ENCODE data around the gene SQOR. TPM values are rescaled to one million over a fixed set of nuclear protein-coding genes. Genes with fewer than 3 reads are reported as not detected.

The SQOR gene
- total RNA-seq, 1 donor, result 122 TPM

DNA sequence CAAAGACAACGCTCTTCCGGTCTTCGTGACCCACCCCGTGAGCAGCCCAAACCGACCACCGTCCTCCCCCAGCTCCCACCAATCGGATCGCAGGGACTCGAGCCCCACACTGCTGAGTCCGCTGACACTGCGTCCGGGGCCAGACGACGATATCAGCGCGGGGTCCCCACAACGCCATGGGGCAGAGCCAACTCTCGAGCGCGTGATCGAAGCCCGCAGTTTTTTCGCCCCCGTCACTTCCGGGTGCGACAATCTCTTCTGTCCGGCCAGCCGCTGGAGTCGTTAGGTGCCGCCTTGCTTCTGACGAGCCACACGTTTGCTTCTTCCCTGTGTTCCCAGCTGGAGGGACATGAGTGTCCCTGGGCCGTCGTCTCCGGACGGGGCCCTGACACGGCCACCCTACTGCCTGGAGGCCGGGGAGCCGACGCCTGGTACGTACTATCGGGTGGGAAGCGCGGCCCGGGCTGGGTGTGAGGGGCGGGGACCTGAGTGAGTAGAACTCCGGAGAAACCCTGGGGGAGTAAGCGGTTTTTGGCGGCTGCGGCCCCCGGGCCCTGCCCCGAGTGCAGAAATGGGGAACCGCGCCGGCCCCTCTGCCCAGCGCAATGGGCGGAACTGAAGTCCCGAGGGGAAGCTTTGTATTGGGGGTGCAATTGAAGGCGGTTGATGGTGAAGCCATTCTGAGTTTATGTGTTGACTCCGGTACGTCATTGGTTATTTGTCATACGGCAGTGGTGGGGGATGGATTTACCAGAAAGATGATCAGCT lies 47.5 kb upstream of the SQOR start, which contains the start of gene BLOC1S6:
TSS of gene BLOC1S6 (plus strand) at position 285 of the 768 bp plus-strand sequence. CDS start at position 350, 65 bp downstream.
- TF ChIP-seq, protein P1, sequence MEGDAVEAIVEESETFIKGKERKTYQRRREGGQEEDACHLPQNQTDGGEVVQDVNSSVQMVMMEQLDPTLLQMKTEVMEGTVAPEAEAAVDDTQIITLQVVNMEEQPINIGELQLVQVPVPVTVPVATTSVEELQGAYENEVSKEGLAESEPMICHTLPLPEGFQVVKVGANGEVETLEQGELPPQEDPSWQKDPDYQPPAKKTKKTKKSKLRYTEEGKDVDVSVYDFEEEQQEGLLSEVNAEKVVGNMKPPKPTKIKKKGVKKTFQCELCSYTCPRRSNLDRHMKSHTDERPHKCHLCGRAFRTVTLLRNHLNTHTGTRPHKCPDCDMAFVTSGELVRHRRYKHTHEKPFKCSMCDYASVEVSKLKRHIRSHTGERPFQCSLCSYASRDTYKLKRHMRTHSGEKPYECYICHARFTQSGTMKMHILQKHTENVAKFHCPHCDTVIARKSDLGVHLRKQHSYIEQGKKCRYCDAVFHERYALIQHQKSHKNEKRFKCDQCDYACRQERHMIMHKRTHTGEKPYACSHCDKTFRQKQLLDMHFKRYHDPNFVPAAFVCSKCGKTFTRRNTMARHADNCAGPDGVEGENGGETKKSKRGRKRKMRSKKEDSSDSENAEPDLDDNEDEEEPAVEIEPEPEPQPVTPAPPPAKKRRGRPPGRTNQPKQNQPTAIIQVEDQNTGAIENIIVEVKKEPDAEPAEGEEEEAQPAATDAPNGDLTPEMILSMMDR (IDR thresholded peaks at IDR 0.05; ENCODE audit: extremely low read depth, low read depth, low read length), result no peak

DNA sequence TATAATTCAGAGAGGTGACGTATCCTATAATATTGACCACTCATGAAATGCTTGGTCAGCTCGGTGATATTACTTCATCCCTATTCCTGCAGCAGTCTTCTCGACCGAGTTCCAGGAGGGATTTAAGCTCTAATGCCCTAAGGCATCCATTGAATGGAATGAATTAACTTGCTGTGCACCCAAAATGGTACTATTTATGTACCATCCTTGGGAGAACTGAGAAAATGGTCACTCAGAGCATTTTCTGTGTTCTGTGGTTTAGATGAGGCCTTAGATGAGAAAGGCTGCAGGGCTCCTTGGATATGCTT lies 47.0 kb upstream of the SQOR start:
- H3K9me3 ChIP-seq (ENCODE audit: low read depth, low read length), result no peaks in the 10 kb centered on the region
- H2AFZ ChIP-seq (ENCODE audit: low read length), result peak overlapping the region; percentile 91
- no peak for DNase-seq (ENCODE audit: insufficient read length, low spot score, missing footprints)
- peaks cover 28% of the 10 kb centered on the region for H3K4me1 ChIP-seq (ENCODE audit: insufficient read depth, low read length)
- TF ChIP-seq, protein P1 (IDR thresholded peaks at IDR 0.05; ENCODE audit: extremely low read depth, low read depth, low read length), result no peak
- H4K20me1 ChIP-seq (ENCODE audit: insufficient read depth, low read length), result peaks cover 8% of the 10 kb centered on the region
- H3K27me3 ChIP-seq (ENCODE audit: insufficient read depth, low read length), result no peaks in the 10 kb centered on the region
- peak overlapping the region; percentile 96 for H3K4me2 ChIP-seq (ENCODE audit: insufficient read depth, low read length)
- H3K36me3 ChIP-seq (ENCODE audit: insufficient read depth, low read length), result peaks cover 6% of the 10 kb centered on the region
- peak overlapping the region; percentile 98 for H3K27ac ChIP-seq (ENCODE audit: low read depth, low read length)
- H3K4me3 ChIP-seq (ENCODE audit: insufficient read depth, low read length), result peak overlapping the region; percentile 97
- H3K79me2 ChIP-seq (ENCODE audit: insufficient read depth, low read length), result peaks cover 52% of the 10 kb centered on the region

More for the DNA sequence above, 47.5 kb upstream of the SQOR start, which contains the start of gene BLOC1S6:
- no peaks in the 10 kb centered on the region for H3K27me3 ChIP-seq (ENCODE audit: insufficient read depth, low read length)
- peak within 1 kb of the TSS; percentile 98 for H3K27ac ChIP-seq (ENCODE audit: low read depth, low read length)
- H3K4me1 ChIP-seq (ENCODE audit: insufficient read depth, low read length), result peaks cover 28% of the 10 kb centered on the region
- H3K4me2 ChIP-seq (ENCODE audit: insufficient read depth, low read length), result peak within 1 kb of the TSS; percentile 96
- no peaks in the 10 kb centered on the region for H3K9me3 ChIP-seq (ENCODE audit: low read depth, low read length)
- peaks cover under 1% of the 10 kb centered on the region for H3K36me3 ChIP-seq (ENCODE audit: insufficient read depth, low read length)
- peak; percentile 90 for DNase-seq (ENCODE audit: insufficient read length, low spot score, missing footprints)
- H3K4me3 ChIP-seq (ENCODE audit: insufficient read depth, low read length), result peak within 1 kb of the TSS; percentile 97
- H2AFZ ChIP-seq (ENCODE audit: low read length), result peak within 1 kb of the TSS; percentile 91
- H4K20me1 ChIP-seq (ENCODE audit: insufficient read depth, low read length), result peaks cover 8% of the 10 kb centered on the region
- peaks cover 46% of the 10 kb centered on the region for H3K79me2 ChIP-seq (ENCODE audit: insufficient read depth, low read length)

DNA sequence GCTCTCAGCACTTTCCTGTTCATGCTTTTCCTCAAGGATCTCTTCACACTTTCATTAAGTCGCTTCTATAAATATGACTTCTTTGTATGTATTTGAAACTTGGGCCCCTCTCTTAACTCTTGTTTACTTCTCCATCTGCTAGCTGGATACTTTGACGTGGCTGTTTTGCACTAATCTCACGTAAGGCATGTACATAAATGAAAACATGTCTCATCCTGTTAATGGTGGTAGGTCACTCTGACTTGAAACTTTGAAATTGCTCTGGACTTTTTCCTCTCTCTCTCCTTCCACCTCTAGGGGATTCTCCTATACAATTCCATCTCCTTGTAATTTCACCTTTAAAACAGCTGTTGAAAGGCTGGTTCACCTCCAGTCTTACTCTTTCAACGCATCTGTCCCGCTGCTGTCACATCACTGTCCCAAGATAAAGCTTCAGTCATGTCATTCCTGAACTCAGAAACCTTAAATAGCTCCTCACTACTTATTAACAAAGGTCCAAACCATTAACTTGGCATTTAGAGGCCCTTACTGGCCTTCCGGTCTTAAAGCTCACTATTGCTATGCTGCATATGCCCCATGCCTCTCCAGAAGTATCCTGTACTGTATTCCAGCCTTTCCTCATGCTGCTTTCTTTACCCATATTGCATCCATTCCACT lies 46.5 kb upstream of the SQOR start:
- peak overlapping the region; percentile 98 for H3K27ac ChIP-seq (ENCODE audit: low read depth, low read length)
- H3K4me2 ChIP-seq (ENCODE audit: insufficient read depth, low read length), result peak overlapping the region; percentile 96
- H2AFZ ChIP-seq (ENCODE audit: low read length), result no peak overlapping the region
- peak overlapping the region; percentile 97 for H3K4me3 ChIP-seq (ENCODE audit: insufficient read depth, low read length)
- H3K79me2 ChIP-seq (ENCODE audit: insufficient read depth, low read length), result peaks cover 57% of the 10 kb centered on the region
- peaks cover 8% of the 10 kb centered on the region for H3K36me3 ChIP-seq (ENCODE audit: insufficient read depth, low read length)
- TF ChIP-seq, protein P1 (IDR thresholded peaks at IDR 0.05; ENCODE audit: extremely low read depth, low read depth, low read length), result no peak
- peaks cover 8% of the 10 kb centered on the region for H4K20me1 ChIP-seq (ENCODE audit: insufficient read depth, low read length)
- no peaks in the 10 kb centered on the region for H3K27me3 ChIP-seq (ENCODE audit: insufficient read depth, low read length)
- no peaks in the 10 kb centered on the region for H3K9me3 ChIP-seq (ENCODE audit: low read depth, low read length)
- no peak for DNase-seq (ENCODE audit: insufficient read length, low spot score, missing footprints)
- peaks cover 28% of the 10 kb centered on the region for H3K4me1 ChIP-seq (ENCODE audit: insufficient read depth, low read length)

DNA sequence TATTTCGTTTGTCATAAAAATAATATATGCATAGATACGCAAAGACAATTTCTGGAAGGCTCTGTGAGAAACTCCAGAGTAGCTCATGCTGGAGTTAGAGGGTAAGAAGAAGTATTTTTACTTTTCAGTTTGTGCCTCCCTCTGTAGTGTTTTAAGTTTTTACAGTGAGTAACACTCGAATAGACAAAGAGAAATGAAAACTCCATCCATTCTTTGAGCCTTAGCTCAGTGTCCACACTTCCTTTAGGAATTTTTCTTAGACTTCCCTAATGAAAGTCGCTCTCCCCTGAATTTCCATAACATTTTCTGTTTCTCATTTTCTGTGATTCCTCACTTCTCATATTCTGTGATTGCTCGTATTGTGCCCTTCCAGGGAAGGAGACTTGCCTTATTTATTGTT lies 45.6 kb upstream of the SQOR start:
- Histone ChIP-seq H3K79me2 (ENCODE audit: insufficient read depth, low read length) (peaks cover 65% of the 10 kb centered on the region), H3K4me2 (ENCODE audit: insufficient read depth, low read length) (peak overlapping the region; percentile 96), H4K20me1 (ENCODE audit: insufficient read depth, low read length) (peaks cover 8% of the 10 kb centered on the region), H2AFZ (ENCODE audit: low read length) (no peak overlapping the region), H3K36me3 (ENCODE audit: insufficient read depth, low read length) (peaks cover 8% of the 10 kb centered on the region), H3K27ac (ENCODE audit: low read depth, low read length) (peak overlapping the region; percentile 98), H3K9me3 (ENCODE audit: low read depth, low read length) (no peaks in the 10 kb centered on the region), H3K4me3 (ENCODE audit: insufficient read depth, low read length) (peak overlapping the region; percentile 97), H3K27me3 (ENCODE audit: insufficient read depth, low read length) (no peaks in the 10 kb centered on the region), H3K4me1 (ENCODE audit: insufficient read depth, low read length) (peaks cover 32% of the 10 kb centered on the region)
- TF ChIP-seq, protein P1 (IDR thresholded peaks at IDR 0.05; ENCODE audit: extremely low read depth, low read depth, low read length), result no peak
- no peak for DNase-seq (ENCODE audit: insufficient read length, low spot score, missing footprints)

Data from osteoblast (primary cell).